ENCODE results near the gene SETD1A.

DNA sequence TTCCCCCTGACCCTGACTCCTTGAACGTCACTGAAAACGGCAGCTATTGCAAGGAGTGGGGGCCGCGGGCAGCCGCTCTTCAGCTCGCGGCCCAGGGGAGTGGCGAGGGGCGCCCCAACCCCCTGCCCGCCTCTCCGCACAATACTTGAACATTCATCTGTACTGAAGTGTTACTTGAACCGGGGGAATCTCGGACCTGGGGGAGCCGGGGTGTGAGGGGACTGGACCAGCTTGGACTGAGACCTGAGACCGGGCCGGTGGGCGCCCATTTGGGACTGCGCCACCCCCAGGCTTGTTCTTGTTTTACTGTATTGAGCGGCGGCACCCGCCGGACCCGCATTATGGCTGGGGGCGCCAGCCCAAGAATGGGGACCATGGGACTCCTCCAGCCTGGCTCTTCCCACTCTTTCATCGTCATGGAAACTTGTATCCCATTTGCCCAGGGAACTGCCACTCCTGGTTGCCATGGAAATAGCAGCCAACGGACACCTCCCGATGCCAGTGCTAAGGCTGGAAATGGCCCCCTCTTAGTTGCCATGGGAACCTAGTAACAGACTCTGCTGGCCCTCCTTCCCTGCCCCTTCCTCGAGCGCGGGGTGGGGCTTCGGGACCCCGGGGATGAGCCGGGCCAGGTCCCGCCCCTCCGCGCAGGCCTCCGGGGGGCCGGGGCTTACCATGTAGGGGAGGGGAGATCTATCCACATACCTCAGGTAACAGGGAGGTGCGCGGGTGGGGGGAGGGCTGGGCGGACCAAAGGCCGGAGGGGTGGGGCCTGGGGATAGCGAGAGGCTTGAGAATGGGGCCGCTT lies 9.5 kb upstream of the SETD1A start:
- no peak for TF ChIP-seq HDAC2 (IDR thresholded peaks at IDR 0.05)
- TF ChIP-seq, protein P1, sequence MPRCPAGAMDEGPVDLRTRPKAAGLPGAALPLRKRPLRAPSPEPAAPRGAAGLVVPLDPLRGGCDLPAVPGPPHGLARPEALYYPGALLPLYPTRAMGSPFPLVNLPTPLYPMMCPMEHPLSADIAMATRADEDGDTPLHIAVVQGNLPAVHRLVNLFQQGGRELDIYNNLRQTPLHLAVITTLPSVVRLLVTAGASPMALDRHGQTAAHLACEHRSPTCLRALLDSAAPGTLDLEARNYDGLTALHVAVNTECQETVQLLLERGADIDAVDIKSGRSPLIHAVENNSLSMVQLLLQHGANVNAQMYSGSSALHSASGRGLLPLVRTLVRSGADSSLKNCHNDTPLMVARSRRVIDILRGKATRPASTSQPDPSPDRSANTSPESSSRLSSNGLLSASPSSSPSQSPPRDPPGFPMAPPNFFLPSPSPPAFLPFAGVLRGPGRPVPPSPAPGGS (IDR thresholded peaks at IDR 0.05) = no peak
- TF ChIP-seq, protein P2, sequence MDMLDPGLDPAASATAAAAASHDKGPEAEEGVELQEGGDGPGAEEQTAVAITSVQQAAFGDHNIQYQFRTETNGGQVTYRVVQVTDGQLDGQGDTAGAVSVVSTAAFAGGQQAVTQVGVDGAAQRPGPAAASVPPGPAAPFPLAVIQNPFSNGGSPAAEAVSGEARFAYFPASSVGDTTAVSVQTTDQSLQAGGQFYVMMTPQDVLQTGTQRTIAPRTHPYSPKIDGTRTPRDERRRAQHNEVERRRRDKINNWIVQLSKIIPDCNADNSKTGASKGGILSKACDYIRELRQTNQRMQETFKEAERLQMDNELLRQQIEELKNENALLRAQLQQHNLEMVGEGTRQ (IDR thresholded peaks at IDR 0.05) = no peak

Data from A549 (cell line).